H9 (cell line): ENCODE data around the gene NQO1. TPM values are rescaled to one million over a fixed set of nuclear protein-coding genes. Genes with fewer than 3 reads are reported as not detected.
A peak's percentile ranks its signal among the peaks of the same experiment; 100 is the strongest.

Experiments used
- DNase-seq: peaks from one replicate; pipeline ENCODE4 v3.0.0-alpha.2; 2017
- H2AFZ ChIP-seq: one replicate; pipeline ENCODE4 v1.6.1; 2013; ENCODE audit warnings: mild to moderate bottlenecking, low read length, control low read depth, moderate library complexity
- H2AK5ac ChIP-seq: 2 replicates; pipeline ENCODE4 v1.6.1; 2013; ENCODE audit warnings: low read length, control low read depth, mixed read lengths; ENCODE audit not compliant: insufficient read length
- H2BK120ac ChIP-seq: one replicate; pipeline ENCODE4 v1.6.1; 2013; ENCODE audit warnings: low read depth, mild to moderate bottlenecking, low read length, control low read depth, inconsistent platforms; ENCODE audit not compliant: poor library complexity, severe bottlenecking
- H2BK12ac ChIP-seq: 2 replicates; pipeline ENCODE4 v1.6.1; 2013; ENCODE audit warnings: low read length, control low read depth, mixed read lengths, low read depth; ENCODE audit not compliant: insufficient read length
- H2BK15ac ChIP-seq: 2 replicates; pipeline ENCODE4 v1.6.1; 2013; ENCODE audit warnings: low read depth, low read length, control low read depth
- H2BK20ac ChIP-seq: one replicate; pipeline ENCODE4 v1.6.1; 2013; ENCODE audit warnings: low read depth, mild to moderate bottlenecking, low read length, control low read depth, inconsistent platforms; ENCODE audit not compliant: poor library complexity, severe bottlenecking
- H2BK5ac ChIP-seq: 2 replicates; pipeline ENCODE4 v1.6.1; 2013; ENCODE audit warnings: low read length, control low read depth, mixed read lengths; ENCODE audit not compliant: insufficient read length
- H3K14ac ChIP-seq: 2 replicates; pipeline ENCODE4 v1.6.1; 2013; ENCODE audit warnings: low read length, control low read depth; ENCODE audit not compliant: insufficient read depth
- H3K18ac ChIP-seq: 2 replicates; pipeline ENCODE4 v1.6.1; 2013; ENCODE audit warnings: low read depth, mild to moderate bottlenecking, mixed read lengths, low read length, control low read depth; ENCODE audit not compliant: insufficient read length
- H3K23ac ChIP-seq: 2 replicates; pipeline ENCODE4 v1.6.1; 2013; ENCODE audit warnings: low read length, control low read depth, mixed read lengths, low read depth; ENCODE audit not compliant: insufficient read length
- H3K23me2 ChIP-seq: 2 replicates; pipeline ENCODE4 v1.6.1; 2013; ENCODE audit warnings: low read depth, mild to moderate bottlenecking, mixed read lengths, low read length, control low read depth; ENCODE audit not compliant: insufficient read length, poor library complexity, severe bottlenecking
- H3K27ac ChIP-seq: 2 replicates; pipeline ENCODE4 v1.5.1; 2013; ENCODE audit warnings: low read length, control low read depth, mixed read lengths, low read depth; ENCODE audit not compliant: insufficient read length
- H3K27me3 ChIP-seq: 2 replicates; pipeline ENCODE4 v1.6.1; 2013; ENCODE audit warnings: low read length, control low read depth, inconsistent platforms; ENCODE audit not compliant: insufficient read depth
- H3K4ac ChIP-seq: 2 replicates; pipeline ENCODE4 v1.6.1; 2013; ENCODE audit warnings: low read depth, mild to moderate bottlenecking, control low read depth, inconsistent platforms, low read length, moderate library complexity
- H3K4me1 ChIP-seq: 2 replicates; pipeline ENCODE4 v1.6.1; 2013; ENCODE audit warnings: low read length, control low read depth, inconsistent platforms; ENCODE audit not compliant: insufficient read depth
- H3K4me2 ChIP-seq: 2 replicates; pipeline ENCODE4 v1.6.1; 2013; ENCODE audit warnings: low read length, control low read depth, mixed read lengths; ENCODE audit not compliant: insufficient read length, insufficient read depth
- H3K56ac ChIP-seq: 2 replicates; pipeline ENCODE4 v1.6.1; 2013; ENCODE audit warnings: low read depth, mild to moderate bottlenecking, mixed read lengths, low read length, control low read depth; ENCODE audit not compliant: insufficient read length
- H3K79me1 ChIP-seq: 2 replicates; pipeline ENCODE4 v1.6.1; 2013; ENCODE audit warnings: low read depth, mild to moderate bottlenecking, moderate library complexity, low read length, control low read depth, inconsistent platforms; ENCODE audit not compliant: insufficient read depth, poor library complexity, severe bottlenecking
- H3K79me2 ChIP-seq: 2 replicates; pipeline ENCODE4 v1.6.1; 2013; ENCODE audit warnings: low read length, control low read depth, inconsistent platforms; ENCODE audit not compliant: insufficient read depth
- H3K9ac ChIP-seq: 2 replicates; pipeline ENCODE4 v1.6.1; 2013; ENCODE audit warnings: low read length, control low read depth, mixed read lengths; ENCODE audit not compliant: insufficient read length; ENCODE audit errors: extremely low read depth
- H3K9me3 ChIP-seq: one replicate; pipeline ENCODE4 v1.6.1; 2013; ENCODE audit warnings: low read depth, low read length, inconsistent platforms; ENCODE audit not compliant: control insufficient read depth
- H3T11ph ChIP-seq: one replicate; pipeline ENCODE4 v1.6.1; 2013; ENCODE audit warnings: mild to moderate bottlenecking, low read length, control low read depth, inconsistent platforms
- H4K20me1 ChIP-seq: one replicate; pipeline ENCODE4 v1.6.1; 2013; ENCODE audit not compliant: control insufficient read depth, insufficient read length, insufficient read depth
- H4K5ac ChIP-seq: 2 replicates; pipeline ENCODE4 v1.6.1; 2013; ENCODE audit warnings: low read depth, mild to moderate bottlenecking, mixed read lengths, low read length, control low read depth; ENCODE audit not compliant: insufficient read length
- H4K8ac ChIP-seq: replicated peaks from 2 replicates; pipeline ENCODE4 v1.6.1; 2013; ENCODE audit warnings: low read length, control low read depth, mixed read lengths, low read depth; ENCODE audit not compliant: insufficient read length
- H4K91ac ChIP-seq: 2 replicates; pipeline ENCODE4 v1.6.1; 2013; ENCODE audit warnings: low read depth, mild to moderate bottlenecking, moderate library complexity, mixed read lengths, low read length, control low read depth; ENCODE audit not compliant: insufficient read length
- H3K27ac Mint-ChIP-seq, 3 experiments: 2 replicates in 2 of 3; 3 replicates in 1 of 3; pipeline ENCODE4 v1.8.0; 2020 to 2021; ENCODE audit warnings: mixed read lengths in 3 of 3, mild to moderate bottlenecking in 1 of 3, moderate library complexity in 1 of 3
- H3K27me3 Mint-ChIP-seq: 2 replicates; pipeline ENCODE4 v1.8.0; 2021; ENCODE audit warnings: low read depth, mild to moderate bottlenecking, moderate library complexity, mixed read lengths
- H3K36me3 Mint-ChIP-seq, 3 experiments: 2 replicates in 2 of 3; 3 replicates in 1 of 3; pipeline ENCODE4 v1.8.0; 2020 to 2021; ENCODE audit warnings: low read depth in 3 of 3, mixed read lengths in 3 of 3; ENCODE audit not compliant: insufficient read depth in 1 of 3
- H3K4me1 Mint-ChIP-seq, 2 experiments: 2 replicates each; pipeline ENCODE4 v1.8.0; 2020; ENCODE audit warnings: mixed read lengths in 2 of 2
- H3K4me3 Mint-ChIP-seq, 2 experiments: 2 replicates in 1 of 2; 3 replicates in 1 of 2; pipeline ENCODE4 v1.8.0; 2020 to 2021; ENCODE audit warnings: mild to moderate bottlenecking in 2 of 2, mixed read lengths in 2 of 2, moderate library complexity in 1 of 2
- H3K9me3 Mint-ChIP-seq, 2 experiments: 2 replicates in 1 of 2; 3 replicates in 1 of 2; pipeline ENCODE4 v1.8.0; 2020; ENCODE audit warnings: mild to moderate bottlenecking in 2 of 2, mixed read lengths in 2 of 2, moderate library complexity in 1 of 2
- CTCF ChIP-seq: fragments of 200-600 bp; sonication (generic); conservative IDR thresholded peaks from 3 replicates; pipeline ENCODE4 v1.8.0; 2021; ENCODE audit warnings: antibody characterized with exemption, mild to moderate bottlenecking
- WGBS: extraction: QIAGEN DNeasy Blood & Tissue Kit; methylation state at CpG from one replicate; pipeline ENCODE4 v1.1.7; 2013; ENCODE audit warnings: missing lambda C conversion rate, low lambda C conversion rate, mixed read lengths; ENCODE audit not compliant: insufficient read length; ENCODE audit errors: extremely low coverage; 5-methylcytosine and 5-hydroxymethylcytosine counted together
- total RNA-seq: library from RNA; stranded (reverse); gene quantifications from 2 replicates; pipeline ENCODE4 v1.2.1, GENCODE V29; 2021

The NQO1 gene
- total RNA-seq, 1 experiment from 2014 or later = 64.6 TPM

DNA sequence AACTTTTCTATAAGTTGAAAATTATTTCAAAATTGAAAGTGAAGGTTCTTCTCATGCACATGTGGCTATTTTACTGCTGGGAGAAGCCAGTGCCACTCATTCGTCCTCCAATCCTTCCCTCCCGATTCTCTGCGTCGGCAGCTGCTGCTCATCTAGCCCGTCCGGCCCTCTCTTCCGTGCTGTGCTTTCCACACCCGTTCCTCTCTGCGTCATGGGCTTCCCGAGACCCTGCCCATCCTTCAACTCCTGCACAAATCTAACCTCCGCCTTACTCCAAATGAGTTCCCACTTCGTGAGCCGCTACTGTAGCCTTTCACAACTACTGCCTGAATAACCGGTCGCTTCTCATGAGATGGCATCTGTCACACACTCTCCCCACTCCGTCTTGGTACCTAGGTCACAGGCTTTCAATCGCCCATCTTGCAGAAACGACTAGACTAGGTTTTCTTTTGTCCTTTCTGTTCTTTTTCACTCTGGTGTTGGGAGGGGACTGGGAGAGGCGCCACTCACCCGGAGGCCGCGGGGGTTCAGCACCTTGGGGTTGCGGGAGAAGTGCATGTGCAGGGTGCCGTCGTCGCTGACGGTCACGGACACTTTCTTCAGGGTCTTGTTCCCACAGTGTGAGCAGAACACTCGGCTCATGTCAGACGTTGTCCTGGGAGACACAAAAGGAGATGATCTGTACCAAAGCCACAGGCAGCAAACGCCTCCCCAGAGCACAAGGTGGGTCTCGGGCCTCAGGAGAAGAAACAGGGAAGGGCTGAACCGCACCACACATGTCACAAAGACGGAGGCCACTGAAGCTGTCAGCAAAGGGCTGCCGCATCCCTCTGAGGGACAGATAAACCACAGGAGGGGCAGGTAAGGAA, 18.2 kb upstream of the NQO1 start:
- no peak overlapping the region for H4K8ac ChIP-seq
- no peak overlapping the region for H2AFZ ChIP-seq
- no peaks in the 10 kb centered on the region for H3K4me1 ChIP-seq
- H3K9me3 Mint-ChIP-seq = no peaks in the 10 kb centered on the region
- no peak overlapping the region for H3K23ac ChIP-seq
- H3K9me3 ChIP-seq = no peaks in the 10 kb centered on the region
- no peaks in the 10 kb centered on the region for H3K79me2 ChIP-seq
- H4K5ac ChIP-seq = no peak overlapping the region
- no peak overlapping the region for H2BK120ac ChIP-seq
- H3K27ac Mint-ChIP-seq = 0 out of 7 replicates have a peak overlapping the region, but pooled peaks of 1 of the 3 experiments have one; percentile 4
- no peak overlapping the region for H3K4me3 Mint-ChIP-seq
- peaks cover 1% of the 10 kb centered on the region; the same call in 1 of the 2 replicates for H3K27me3 Mint-ChIP-seq
- no peak overlapping the region for H2BK20ac ChIP-seq
- no peak overlapping the region for H2BK5ac ChIP-seq
- no peak overlapping the region for H2AK5ac ChIP-seq
- no CpG with 5 or more reads among the region's 35 CpGs for WGBS
- no peak overlapping the region for H4K91ac ChIP-seq
- no peak overlapping the region for H3K9ac ChIP-seq
- no peak for DNase-seq
- H3T11ph ChIP-seq = no peak overlapping the region
- H3K23me2 ChIP-seq = no peaks in the 10 kb centered on the region
- no peaks in the 10 kb centered on the region for H3K79me1 ChIP-seq
- H3K27ac ChIP-seq = no peak overlapping the region
- no peak overlapping the region for H2BK12ac ChIP-seq
- peaks cover 71 to 94% (median 90%) of the 10 kb centered on the region in 3 experiments; a peak in 6 of 7 replicates for H3K36me3 Mint-ChIP-seq
- no peaks in the 10 kb centered on the region for H4K20me1 ChIP-seq
- H3K4ac ChIP-seq = no peak overlapping the region
- no peak overlapping the region for H3K14ac ChIP-seq
- no peak for TF ChIP-seq CTCF
- H3K4me1 Mint-ChIP-seq = no peaks in the 10 kb centered on the region
- no peaks in the 10 kb centered on the region for H3K27me3 ChIP-seq
- no peak overlapping the region for H2BK15ac ChIP-seq
- no peak overlapping the region for H3K56ac ChIP-seq
- no peak overlapping the region for H3K4me2 ChIP-seq
- H3K18ac ChIP-seq = no peak overlapping the region
